Liver (tissue), 3 donors: ENCODE measurements around the gene DPT.

Experiments used
- EGR1 ChIP-seq, 2 donors: IDR thresholded peaks; 2 replicates each; pipeline ENCODE4 v1.6.1; 2016 to 2018; ENCODE audit warnings: antibody characterized with exemption in 2 of 2, low read depth in 2 of 2
- FOXA1 ChIP-seq: IDR thresholded peaks from 2 replicates; pipeline ENCODE4 v1.6.1; 2016; ENCODE audit warnings: antibody characterized with exemption
- GABPA ChIP-seq, 2 donors: IDR thresholded peaks in 1 of 2; conservative IDR thresholded peaks in 1 of 2; 2 replicates each; pipeline ENCODE4 v1.6.1; 2016; ENCODE audit warnings: antibody characterized with exemption in 2 of 2, mild to moderate bottlenecking in 1 of 2, moderate library complexity in 1 of 2
- HNF4A ChIP-seq, 2 donors: conservative IDR thresholded peaks; 2 replicates each; pipeline ENCODE4 v1.6.1; 2016; ENCODE audit warnings: antibody characterized with exemption in 2 of 2, mild to moderate bottlenecking in 2 of 2
- NR2F2 ChIP-seq: IDR thresholded peaks from 2 replicates; pipeline ENCODE4 v1.6.1; 2016; ENCODE audit warnings: antibody characterized with exemption
- RAD21 ChIP-seq, 2 donors: IDR thresholded peaks; 2 replicates each; pipeline ENCODE4 v1.6.1; 2016; ENCODE audit warnings: antibody characterized with exemption in 2 of 2, mild to moderate bottlenecking in 2 of 2
- SP1 ChIP-seq: IDR thresholded peaks from 2 replicates; pipeline ENCODE4 v1.6.1; 2018; ENCODE audit warnings: antibody characterized with exemption, mild to moderate bottlenecking
- TAF1 ChIP-seq: conservative IDR thresholded peaks from 2 replicates; pipeline ENCODE4 v1.6.1; 2016; ENCODE audit warnings: antibody characterized with exemption, mild to moderate bottlenecking
- YY1 ChIP-seq: IDR thresholded peaks from 2 replicates; pipeline ENCODE4 v1.6.1; 2016; ENCODE audit warnings: antibody characterized with exemption, mild to moderate bottlenecking
- TF ChIP-seq, protein P1 (sequence below): fragments of 150-350 bp; IDR thresholded peaks from 2 replicates; pipeline ENCODE4 v1.5.1; 2017; ENCODE audit warnings: improper control_type of control experiment, low read depth, low read length; ENCODE audit not compliant: missing input control
- TF ChIP-seq, protein P2 (sequence below): IDR thresholded peaks from 2 replicates; pipeline ENCODE4 v1.6.1; 2016; ENCODE audit warnings: antibody characterized with exemption
- TF ChIP-seq, protein P3 (sequence below): IDR thresholded peaks from 2 replicates; pipeline ENCODE4 v1.6.1; 2016; ENCODE audit warnings: antibody characterized with exemption, mild to moderate bottlenecking
- TF ChIP-seq, protein P4 (sequence below): IDR thresholded peaks from 2 replicates; pipeline ENCODE4 v1.6.1; 2016; ENCODE audit warnings: antibody characterized with exemption
- TF ChIP-seq, protein P5 (sequence below): IDR thresholded peaks from 2 replicates; pipeline ENCODE4 v1.6.1; 2016; ENCODE audit warnings: antibody characterized with exemption
- donor health status: healthy.
- donor health status: healthy.

DNA sequence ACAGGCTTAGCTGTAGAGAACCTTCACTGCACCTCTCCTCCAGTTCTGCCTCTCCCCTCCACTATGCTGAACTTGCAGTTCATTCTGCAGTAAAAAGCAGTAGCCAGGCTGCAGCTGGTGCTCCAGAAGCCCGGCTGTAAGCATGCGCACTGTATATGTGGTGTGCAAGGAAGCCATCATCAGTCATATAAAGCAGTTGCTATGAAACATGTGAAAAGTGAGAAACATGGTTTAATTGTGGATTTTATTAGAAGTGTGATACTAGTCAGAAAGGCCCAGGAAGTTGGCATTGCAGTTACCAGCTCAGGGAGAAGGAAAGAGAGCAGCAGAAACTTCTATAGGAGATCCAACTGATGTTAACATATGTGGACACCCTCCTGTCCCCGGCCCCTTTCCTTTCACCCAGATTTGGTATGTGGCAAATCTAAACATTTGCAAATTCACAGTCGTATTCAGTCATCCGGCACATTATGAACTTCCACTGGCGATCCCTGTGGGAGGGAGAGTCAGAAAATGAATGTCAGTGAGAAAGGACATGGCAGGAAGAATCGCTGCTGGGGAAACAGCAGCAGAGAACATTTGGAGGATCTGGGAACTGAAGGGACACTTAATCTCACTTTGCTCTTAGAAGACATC, 32.8 kb downstream of the DPT start:
- TF ChIP-seq, protein P1, sequence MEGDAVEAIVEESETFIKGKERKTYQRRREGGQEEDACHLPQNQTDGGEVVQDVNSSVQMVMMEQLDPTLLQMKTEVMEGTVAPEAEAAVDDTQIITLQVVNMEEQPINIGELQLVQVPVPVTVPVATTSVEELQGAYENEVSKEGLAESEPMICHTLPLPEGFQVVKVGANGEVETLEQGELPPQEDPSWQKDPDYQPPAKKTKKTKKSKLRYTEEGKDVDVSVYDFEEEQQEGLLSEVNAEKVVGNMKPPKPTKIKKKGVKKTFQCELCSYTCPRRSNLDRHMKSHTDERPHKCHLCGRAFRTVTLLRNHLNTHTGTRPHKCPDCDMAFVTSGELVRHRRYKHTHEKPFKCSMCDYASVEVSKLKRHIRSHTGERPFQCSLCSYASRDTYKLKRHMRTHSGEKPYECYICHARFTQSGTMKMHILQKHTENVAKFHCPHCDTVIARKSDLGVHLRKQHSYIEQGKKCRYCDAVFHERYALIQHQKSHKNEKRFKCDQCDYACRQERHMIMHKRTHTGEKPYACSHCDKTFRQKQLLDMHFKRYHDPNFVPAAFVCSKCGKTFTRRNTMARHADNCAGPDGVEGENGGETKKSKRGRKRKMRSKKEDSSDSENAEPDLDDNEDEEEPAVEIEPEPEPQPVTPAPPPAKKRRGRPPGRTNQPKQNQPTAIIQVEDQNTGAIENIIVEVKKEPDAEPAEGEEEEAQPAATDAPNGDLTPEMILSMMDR = no peak
- TF ChIP-seq, protein P2, sequence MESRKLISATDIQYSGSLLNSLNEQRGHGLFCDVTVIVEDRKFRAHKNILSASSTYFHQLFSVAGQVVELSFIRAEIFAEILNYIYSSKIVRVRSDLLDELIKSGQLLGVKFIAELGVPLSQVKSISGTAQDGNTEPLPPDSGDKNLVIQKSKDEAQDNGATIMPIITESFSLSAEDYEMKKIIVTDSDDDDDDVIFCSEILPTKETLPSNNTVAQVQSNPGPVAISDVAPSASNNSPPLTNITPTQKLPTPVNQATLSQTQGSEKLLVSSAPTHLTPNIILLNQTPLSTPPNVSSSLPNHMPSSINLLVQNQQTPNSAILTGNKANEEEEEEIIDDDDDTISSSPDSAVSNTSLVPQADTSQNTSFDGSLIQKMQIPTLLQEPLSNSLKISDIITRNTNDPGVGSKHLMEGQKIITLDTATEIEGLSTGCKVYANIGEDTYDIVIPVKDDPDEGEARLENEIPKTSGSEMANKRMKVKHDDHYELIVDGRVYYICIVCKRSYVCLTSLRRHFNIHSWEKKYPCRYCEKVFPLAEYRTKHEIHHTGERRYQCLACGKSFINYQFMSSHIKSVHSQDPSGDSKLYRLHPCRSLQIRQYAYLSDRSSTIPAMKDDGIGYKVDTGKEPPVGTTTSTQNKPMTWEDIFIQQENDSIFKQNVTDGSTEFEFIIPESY = no peak
- TF ChIP-seq TAF1 (no peak), HNF4A (conservative IDR thresholded peaks at IDR 0.05) (no peak), FOXA1 (no peak), SP1 (no peak), NR2F2 (no peak), YY1 (no peak), EGR1 (IDR thresholded peaks at IDR 0.05; ENCODE audit: low read depth in 2 of 2) (no peak), RAD21 (IDR thresholded peaks at IDR 0.05) (no peak), GABPA (IDR thresholded peaks at IDR 0.05 in 1 of 2, conservative IDR thresholded peaks at IDR 0.05 in 1 of 2) (no peak)
- TF ChIP-seq, protein P3, sequence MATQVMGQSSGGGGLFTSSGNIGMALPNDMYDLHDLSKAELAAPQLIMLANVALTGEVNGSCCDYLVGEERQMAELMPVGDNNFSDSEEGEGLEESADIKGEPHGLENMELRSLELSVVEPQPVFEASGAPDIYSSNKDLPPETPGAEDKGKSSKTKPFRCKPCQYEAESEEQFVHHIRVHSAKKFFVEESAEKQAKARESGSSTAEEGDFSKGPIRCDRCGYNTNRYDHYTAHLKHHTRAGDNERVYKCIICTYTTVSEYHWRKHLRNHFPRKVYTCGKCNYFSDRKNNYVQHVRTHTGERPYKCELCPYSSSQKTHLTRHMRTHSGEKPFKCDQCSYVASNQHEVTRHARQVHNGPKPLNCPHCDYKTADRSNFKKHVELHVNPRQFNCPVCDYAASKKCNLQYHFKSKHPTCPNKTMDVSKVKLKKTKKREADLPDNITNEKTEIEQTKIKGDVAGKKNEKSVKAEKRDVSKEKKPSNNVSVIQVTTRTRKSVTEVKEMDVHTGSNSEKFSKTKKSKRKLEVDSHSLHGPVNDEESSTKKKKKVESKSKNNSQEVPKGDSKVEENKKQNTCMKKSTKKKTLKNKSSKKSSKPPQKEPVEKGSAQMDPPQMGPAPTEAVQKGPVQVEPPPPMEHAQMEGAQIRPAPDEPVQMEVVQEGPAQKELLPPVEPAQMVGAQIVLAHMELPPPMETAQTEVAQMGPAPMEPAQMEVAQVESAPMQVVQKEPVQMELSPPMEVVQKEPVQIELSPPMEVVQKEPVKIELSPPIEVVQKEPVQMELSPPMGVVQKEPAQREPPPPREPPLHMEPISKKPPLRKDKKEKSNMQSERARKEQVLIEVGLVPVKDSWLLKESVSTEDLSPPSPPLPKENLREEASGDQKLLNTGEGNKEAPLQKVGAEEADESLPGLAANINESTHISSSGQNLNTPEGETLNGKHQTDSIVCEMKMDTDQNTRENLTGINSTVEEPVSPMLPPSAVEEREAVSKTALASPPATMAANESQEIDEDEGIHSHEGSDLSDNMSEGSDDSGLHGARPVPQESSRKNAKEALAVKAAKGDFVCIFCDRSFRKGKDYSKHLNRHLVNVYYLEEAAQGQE = no peak
- TF ChIP-seq, protein P4, sequence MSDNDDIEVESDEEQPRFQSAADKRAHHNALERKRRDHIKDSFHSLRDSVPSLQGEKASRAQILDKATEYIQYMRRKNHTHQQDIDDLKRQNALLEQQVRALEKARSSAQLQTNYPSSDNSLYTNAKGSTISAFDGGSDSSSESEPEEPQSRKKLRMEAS = no peak
- TF ChIP-seq, protein P5, sequence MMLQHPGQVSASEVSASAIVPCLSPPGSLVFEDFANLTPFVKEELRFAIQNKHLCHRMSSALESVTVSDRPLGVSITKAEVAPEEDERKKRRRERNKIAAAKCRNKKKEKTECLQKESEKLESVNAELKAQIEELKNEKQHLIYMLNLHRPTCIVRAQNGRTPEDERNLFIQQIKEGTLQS = no peak
